Measurements from ENCODE around the gene QRFPR. TPM values are rescaled to one million over a fixed set of nuclear protein-coding genes. Genes with fewer than 3 reads are reported as not detected.
"Not testable (repeated sequence)": the region's sequence is repeated elsewhere in the genome, so short reads cannot be mapped to it uniquely, and the experiment has no call there.

The QRFPR gene
- total RNA-seq, 1 donor from 2014 or later = not detected

DNA sequence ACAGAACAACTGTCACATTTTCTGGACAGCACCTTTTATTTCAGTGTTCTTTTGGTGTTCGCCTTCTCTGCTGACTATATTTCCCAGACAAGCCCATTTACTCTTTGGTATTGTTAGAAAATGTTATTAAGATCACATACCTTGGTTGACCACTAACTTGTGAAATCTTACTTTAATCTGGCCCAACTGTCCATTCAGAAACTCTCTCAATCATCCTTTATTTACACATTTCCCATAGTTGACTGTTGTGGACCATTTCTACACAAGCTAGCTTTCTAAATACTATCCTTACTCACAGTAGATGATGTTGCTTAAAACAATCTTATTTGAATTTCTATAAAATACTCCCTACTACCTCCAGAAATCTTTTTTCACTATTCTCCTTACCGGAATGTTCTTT lies 64.7 kb downstream of the QRFPR start:
- CTCF ChIA-PET = no interaction called here
- POLR2A ChIA-PET = no interaction called here
- Mint-ChIP-seq H3K27me3 (peaks cover 5% of the 10 kb centered on the region), H3K9me3 (peaks cover 5% of the 10 kb centered on the region), H3K36me3 (ENCODE audit: low read depth) (no peaks in the 10 kb centered on the region), H3K27ac (no peak overlapping the region), H3K4me3 (no peak overlapping the region), H3K4me1 (no peaks in the 10 kb centered on the region)
- ATAC-seq (ENCODE audit: low read depth) (no peak), DNase-seq (no peak)
- TF ChIP-seq, protein P1, sequence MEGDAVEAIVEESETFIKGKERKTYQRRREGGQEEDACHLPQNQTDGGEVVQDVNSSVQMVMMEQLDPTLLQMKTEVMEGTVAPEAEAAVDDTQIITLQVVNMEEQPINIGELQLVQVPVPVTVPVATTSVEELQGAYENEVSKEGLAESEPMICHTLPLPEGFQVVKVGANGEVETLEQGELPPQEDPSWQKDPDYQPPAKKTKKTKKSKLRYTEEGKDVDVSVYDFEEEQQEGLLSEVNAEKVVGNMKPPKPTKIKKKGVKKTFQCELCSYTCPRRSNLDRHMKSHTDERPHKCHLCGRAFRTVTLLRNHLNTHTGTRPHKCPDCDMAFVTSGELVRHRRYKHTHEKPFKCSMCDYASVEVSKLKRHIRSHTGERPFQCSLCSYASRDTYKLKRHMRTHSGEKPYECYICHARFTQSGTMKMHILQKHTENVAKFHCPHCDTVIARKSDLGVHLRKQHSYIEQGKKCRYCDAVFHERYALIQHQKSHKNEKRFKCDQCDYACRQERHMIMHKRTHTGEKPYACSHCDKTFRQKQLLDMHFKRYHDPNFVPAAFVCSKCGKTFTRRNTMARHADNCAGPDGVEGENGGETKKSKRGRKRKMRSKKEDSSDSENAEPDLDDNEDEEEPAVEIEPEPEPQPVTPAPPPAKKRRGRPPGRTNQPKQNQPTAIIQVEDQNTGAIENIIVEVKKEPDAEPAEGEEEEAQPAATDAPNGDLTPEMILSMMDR (IDR thresholded peaks at IDR 0.05) = no peak
- intact Hi-C loops (cut with micrococcal nuclease) = no loop called here

DNA sequence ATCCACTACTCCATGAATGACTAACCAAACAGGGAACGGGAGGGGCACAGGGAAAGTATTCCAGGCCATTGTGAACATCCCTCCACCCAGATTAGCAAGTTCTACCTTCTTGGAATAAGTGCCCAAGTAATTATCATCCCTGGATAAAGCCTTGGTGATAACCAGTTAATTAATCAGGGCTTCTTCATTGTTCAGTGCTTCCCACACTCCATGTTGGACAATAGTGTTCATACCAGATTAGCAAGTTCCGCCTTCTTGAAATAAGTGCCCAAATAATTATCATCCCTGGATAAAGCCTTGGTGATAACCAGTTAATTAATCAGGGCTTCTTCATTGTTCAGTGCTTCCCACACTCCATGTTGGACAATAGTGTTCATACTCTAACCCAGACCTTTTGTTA lies 67.4 kb downstream of the QRFPR start:
- H3K4me1 Mint-ChIP-seq; DNase-seq; intact Hi-C loops (cut with micrococcal nuclease); ATAC-seq (ENCODE audit: low read depth); H3K27ac Mint-ChIP-seq; H3K4me3 Mint-ChIP-seq; H3K9me3 Mint-ChIP-seq; H3K27me3 Mint-ChIP-seq; CTCF ChIA-PET; H3K36me3 Mint-ChIP-seq (ENCODE audit: low read depth); POLR2A ChIA-PET: not testable (repeated sequence)

- Mint-ChIP-seq H3K36me3 (ENCODE audit: low read depth) (no peaks in the 10 kb centered on the region), H3K4me1 (peaks cover 3% of the 10 kb centered on the region), H3K4me3 (no peak overlapping the region), H3K27ac (no peak overlapping the region), H3K9me3 (no peaks in the 10 kb centered on the region), H3K27me3 (peaks cover 2% of the 10 kb centered on the region)
- CTCF ChIA-PET = no interaction called here
- DNase-seq (no peak), ATAC-seq (ENCODE audit: low read depth) (no peak)
- POLR2A ChIA-PET = no interaction called here
- intact Hi-C loops (cut with micrococcal nuclease) = loop anchor here (5.0 kb wide), 1 partner anchor 117 kb away; no protein-coding TSS in a partner anchor
- TF ChIP-seq, protein P1 (IDR thresholded peaks at IDR 0.05) = no peak
Observed at GRCh38 chr4:121308828-121309227, 72.0 kb downstream of the QRFPR start.

GRCh38 chr4:121308328-121308663 lies 72.5 kb downstream of the QRFPR start:
- H3K27ac Mint-ChIP-seq = no peak overlapping the region

DNA sequence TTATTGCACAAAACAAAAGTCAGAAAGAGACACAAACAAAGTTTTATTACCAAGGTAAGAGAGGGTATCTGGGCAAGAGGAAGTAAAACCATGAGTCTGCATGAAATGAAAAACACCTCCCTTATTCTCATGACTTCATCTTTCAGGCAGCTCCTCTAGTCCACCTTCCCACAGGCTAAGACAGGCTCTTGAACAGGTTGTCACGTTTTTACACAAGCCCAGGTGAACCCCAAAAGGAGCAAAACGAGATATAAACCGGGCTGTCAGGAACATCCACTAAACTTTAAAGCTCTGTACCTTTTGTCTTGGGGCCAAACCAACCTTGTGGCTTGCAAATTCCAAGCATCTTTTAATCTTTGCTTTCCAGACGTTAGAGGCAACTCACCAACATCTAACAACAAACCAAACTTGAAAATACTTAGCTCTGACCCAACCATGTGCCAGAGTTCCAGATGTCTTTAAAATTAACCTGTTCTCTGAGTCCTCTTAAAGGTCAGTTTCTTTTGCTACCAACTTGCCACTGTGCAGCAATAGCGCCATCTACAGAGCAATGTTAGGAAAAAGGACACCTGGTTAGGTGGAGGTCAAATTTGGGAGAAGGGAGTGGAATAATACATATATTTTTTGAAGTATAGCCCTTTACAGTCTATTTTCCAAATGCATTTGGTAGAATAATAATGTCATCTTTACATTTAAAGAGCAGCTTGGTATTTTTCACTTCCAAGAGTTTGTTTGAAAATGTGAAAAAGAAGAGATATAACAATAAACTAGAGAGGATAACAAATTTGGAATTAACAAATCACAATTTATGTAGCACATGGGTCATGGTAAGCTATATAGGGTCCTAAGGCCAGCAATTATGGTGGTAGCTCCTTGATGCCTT lies 73.1 kb downstream of the QRFPR start:
- H3K4me1 Mint-ChIP-seq = peaks cover 3% of the 10 kb centered on the region
- intact Hi-C loops (cut with micrococcal nuclease) = loop anchor here (5.0 kb wide), 1 partner anchor 115 kb away; no protein-coding TSS in a partner anchor
- DNase-seq (no peak), ATAC-seq (ENCODE audit: low read depth) (no peak)
- TF ChIP-seq, protein P1 (IDR thresholded peaks at IDR 0.05) = no peak
- no peak overlapping the region for H3K27ac Mint-ChIP-seq
- POLR2A ChIA-PET = no interaction called here
- no peaks in the 10 kb centered on the region for H3K36me3 Mint-ChIP-seq (ENCODE audit: low read depth)
- H3K27me3 Mint-ChIP-seq = peaks cover 2% of the 10 kb centered on the region
- no peak overlapping the region for H3K4me3 Mint-ChIP-seq
- no peaks in the 10 kb centered on the region for H3K9me3 Mint-ChIP-seq
- CTCF ChIA-PET = no interaction called here

More at GRCh38 chr4:121308328-121308663, 72.5 kb downstream of the QRFPR start:
- intact Hi-C loops (cut with micrococcal nuclease) = loop anchor here (5.0 kb wide), 1 partner anchor 116 kb away; no protein-coding TSS in a partner anchor
- DNase-seq = no peak
- no peak for ATAC-seq (ENCODE audit: low read depth)
- Mint-ChIP-seq H3K36me3 (ENCODE audit: low read depth) (no peaks in the 10 kb centered on the region), H3K4me3 (no peak overlapping the region), H3K27me3 (peaks cover 2% of the 10 kb centered on the region), H3K4me1 (peaks cover 3% of the 10 kb centered on the region), H3K9me3 (no peaks in the 10 kb centered on the region)
- ChIA-PET POLR2A (no interaction called here), CTCF (no interaction called here)
- TF ChIP-seq, protein P1 (IDR thresholded peaks at IDR 0.05) = no peak

Data from activated B cell treated with CpG ODN at 0.5 μM for 24 hours (primary cell).